Bronchial epithelial cell (primary cell): Measurements from ENCODE around the gene TAS2R30. TPM values are rescaled to one million over a fixed set of nuclear protein-coding genes. Genes with fewer than 3 reads are reported as not detected.

ENCODE experiments used
- DNase-seq: peaks from one replicate; pipeline ENCODE4 v3.0.0-alpha.2; 2010; ENCODE audit warnings: low read depth
- FAIRE-seq: peaks from 2 replicates; lab custom pipeline; 2011; peaks lifted over from hg19 to GRCh38; lab: Jason Lieb, UNC
- H3K27me3 ChIP-seq: 2 replicates; pipeline ENCODE4 v1.5.1; 2011; ENCODE audit warnings: low read length; ENCODE audit not compliant: control insufficient read depth, insufficient read depth
- H3K36me3 ChIP-seq: 2 replicates; pipeline ENCODE4 v1.5.1; 2011; ENCODE audit warnings: low read length; ENCODE audit not compliant: control insufficient read depth, insufficient read depth
- H3K4me3 ChIP-seq: 2 replicates; pipeline ENCODE4 v1.5.1; 2011; ENCODE audit warnings: mild to moderate bottlenecking, low read depth, low read length, control low read depth
- CTCF ChIP-seq: IDR thresholded peaks from 2 replicates; pipeline ENCODE4 v1.5.1; 2011; ENCODE audit warnings: mild to moderate bottlenecking, moderate library complexity, low read length, control low read depth, inconsistent platforms; ENCODE audit not compliant: insufficient read depth, severe bottlenecking
- total RNA-seq: library from RNA; depleted of rRNA; stranded (reverse); fragments of >200 nt; gene quantifications from 2 replicates; pipeline ENCODE4 v1.2.1, GENCODE V29; 2014

The TAS2R30 gene, protein sequence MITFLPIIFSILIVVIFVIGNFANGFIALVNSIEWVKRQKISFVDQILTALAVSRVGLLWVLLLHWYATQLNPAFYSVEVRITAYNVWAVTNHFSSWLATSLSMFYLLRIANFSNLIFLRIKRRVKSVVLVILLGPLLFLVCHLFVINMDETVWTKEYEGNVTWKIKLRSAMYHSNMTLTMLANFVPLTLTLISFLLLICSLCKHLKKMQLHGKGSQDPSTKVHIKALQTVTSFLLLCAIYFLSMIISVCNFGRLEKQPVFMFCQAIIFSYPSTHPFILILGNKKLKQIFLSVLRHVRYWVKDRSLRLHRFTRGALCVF
- total RNA-seq = 3.1 and 4.5 TPM in 2 replicates

DNA sequence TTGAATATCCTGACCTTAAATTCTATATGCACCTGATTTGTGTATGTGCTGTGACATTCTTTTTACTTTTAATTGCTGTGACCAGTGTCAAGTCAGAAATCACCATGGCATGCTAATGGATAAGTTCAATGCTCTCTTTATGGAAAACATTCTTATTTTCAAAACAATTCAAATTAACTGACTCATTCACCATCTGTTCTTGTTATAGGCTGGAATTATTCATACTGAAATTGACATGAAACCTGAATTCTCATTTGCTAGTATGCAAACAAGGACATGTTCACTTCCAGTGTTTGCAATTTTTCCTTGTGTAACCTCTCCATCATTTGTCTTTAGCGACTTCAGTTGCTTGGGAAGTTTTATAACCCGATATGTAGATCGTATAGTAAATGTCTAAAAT, at the start of gene TAS2R30:
TAS2R30 (minus strand) TSS at position 340 of the 400 bp plus-strand sequence. CDS start 400 bp downstream, outside the sequence.
- Histone ChIP-seq H3K4me3 (no peak within 1 kb of the TSS), H3K36me3 (no peaks in the 10 kb centered on the region), H3K27me3 (no peaks in the 10 kb centered on the region)
- FAIRE-seq (no peak), DNase-seq (peak; percentile 1)
- TF ChIP-seq CTCF = no peak

GRCh38 chr12:11183011-11183410, 48.6 kb upstream of the TAS2R30 start:
- no peak for DNase-seq
- Histone ChIP-seq H3K27me3 (no peaks in the 10 kb centered on the region), H3K4me3 (no peak overlapping the region), H3K36me3 (no peaks in the 10 kb centered on the region)
- TF ChIP-seq CTCF = no peak
- FAIRE-seq = no peak

- Histone ChIP-seq H3K27me3 (no peaks in the 10 kb centered on the region), H3K36me3 (no peaks in the 10 kb centered on the region), H3K4me3 (no peak overlapping the region)
- FAIRE-seq (no peak), DNase-seq (peak; percentile 43)
- no peak for TF ChIP-seq CTCF
Observed at GRCh38 chr12:11182529-11182928, 48.1 kb upstream of the TAS2R30 start.

DNA sequence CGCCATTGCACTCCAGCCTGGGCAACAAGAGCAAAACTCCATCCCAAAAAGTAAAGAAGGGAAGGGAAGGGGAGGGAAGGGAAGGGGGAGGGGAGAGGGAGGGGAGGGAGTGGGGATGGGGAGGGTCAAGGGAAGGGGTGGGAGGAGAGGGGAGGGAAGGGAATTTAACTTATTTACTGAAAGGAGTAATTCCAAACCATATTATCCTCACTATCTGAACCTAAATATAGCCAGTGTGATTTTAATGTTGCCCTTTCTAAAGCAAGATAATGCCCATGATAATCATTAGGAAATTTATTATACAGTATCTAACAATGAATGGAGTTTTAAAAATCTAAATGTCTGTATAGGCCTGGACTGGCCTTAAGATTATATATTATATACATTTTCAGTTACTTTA, 43.8 kb upstream of the TAS2R30 start:
- FAIRE-seq (no peak), DNase-seq (no peak)
- Histone ChIP-seq H3K4me3 (no peak overlapping the region), H3K27me3 (no peaks in the 10 kb centered on the region), H3K36me3 (no peaks in the 10 kb centered on the region)
- TF ChIP-seq CTCF = no peak

- DNase-seq (no peak), FAIRE-seq (no peak)
- no peak for TF ChIP-seq CTCF
- H3K27me3 ChIP-seq = no peaks in the 10 kb centered on the region
- H3K36me3 ChIP-seq = no peaks in the 10 kb centered on the region
- no peak overlapping the region for H3K4me3 ChIP-seq
Observed at GRCh38 chr12:11174022-11174421, 39.6 kb upstream of the TAS2R30 start.
